A673 (cell line): ENCODE results near the gene ALOX15B. TPM values are rescaled to one million over a fixed set of nuclear protein-coding genes. Genes with fewer than 3 reads are reported as not detected.

Source experiments
- BruUV-seq: library from RNA; stranded (reverse); fragments of 400-500 nt; replicated peaks from 2 replicates; lab custom pipeline; 2021; lab: Mats Ljungman, UMichigan
- CTCF ChIA-PET: fragments of 300-600 bp; sonication (Branson Sonifier 250); formaldehyde crosslinking; loops from one replicate; lab custom pipeline; 2022; ENCODE audit warnings: antibody characterized with exemption; lab: Charles Lee
- POLR2A ChIA-PET: fragments of 300-600 bp; sonication (Branson Sonifier 250); formaldehyde crosslinking; loops from one replicate; lab custom pipeline; 2022; ENCODE audit warnings: antibody characterized with exemption; ENCODE audit not compliant: low non-redundant PET; lab: Charles Lee
- DNase-seq: peaks from one replicate; pipeline ENCODE4 v3.0.0-alpha.2; 2015; ENCODE audit warnings: low spot score
- H3K27ac ChIP-seq: fragments of 200-600 bp; sonication (generic); 2 replicates; pipeline ENCODE4 v1.5.1; 2016; ENCODE audit warnings: mixed run types, low read depth, mild to moderate bottlenecking, mixed read lengths, antibody characterized with exemption, low read length; ENCODE audit not compliant: poor library complexity, severe bottlenecking
- H3K27me3 ChIP-seq: fragments of 200-600 bp; sonication (generic); replicated peaks from 2 replicates; pipeline ENCODE4 v1.6.1; 2017; ENCODE audit warnings: mixed run types, low read depth, mild to moderate bottlenecking, mixed read lengths, antibody characterized with exemption, low read length; ENCODE audit not compliant: insufficient read depth, poor library complexity
- H3K36me3 ChIP-seq: fragments of 200-600 bp; sonication (generic); 2 replicates; pipeline ENCODE4 v1.6.1; 2016; ENCODE audit warnings: mixed run types, mild to moderate bottlenecking, mixed read lengths, antibody characterized with exemption, low read length; ENCODE audit not compliant: insufficient read depth, poor library complexity, severe bottlenecking
- H3K4me1 ChIP-seq: fragments of 200-600 bp; sonication (generic); 2 replicates; pipeline ENCODE4 v1.6.1; 2017; ENCODE audit warnings: mixed run types, mild to moderate bottlenecking, mixed read lengths, antibody characterized with exemption, low read length; ENCODE audit not compliant: insufficient read depth, poor library complexity, severe bottlenecking
- H3K4me3 ChIP-seq: fragments of 200-600 bp; sonication (generic); 2 replicates; pipeline ENCODE4 v1.5.1; 2016; ENCODE audit warnings: low read depth, mixed run types, mild to moderate bottlenecking, mixed read lengths, low read length; ENCODE audit not compliant: poor library complexity, severe bottlenecking
- H3K9me3 ChIP-seq: fragments of 200-600 bp; sonication (generic); 2 replicates; pipeline ENCODE4 v1.6.1; 2016; ENCODE audit warnings: mixed run types, low read depth, mild to moderate bottlenecking, mixed read lengths, antibody characterized with exemption, low read length; ENCODE audit not compliant: poor library complexity, severe bottlenecking
- EZH2 ChIP-seq: fragments of 200-600 bp; sonication (generic); IDR thresholded peaks from 2 replicates; pipeline ENCODE4 v1.6.1; 2017; ENCODE audit warnings: borderline replicate concordance, low read depth, mild to moderate bottlenecking, mixed read lengths, antibody characterized with exemption, low read length; ENCODE audit not compliant: poor library complexity, severe bottlenecking
- intact Hi-C: fragments of 100-400 bp; cut with micrococcal nuclease; formaldehyde crosslinking; loops from one replicate; pipeline ENCODE4 v1.10.0; 2022; ENCODE audit not compliant: unreplicated experiment
- total RNA-seq: library from RNA; stranded (reverse); gene quantifications from 2 replicates; pipeline ENCODE4 v1.2.3, GENCODE V29; 2021
- TF ChIP-seq, protein P1 (sequence below): fragments of 300-800, 200-600 bp; sonication (generic); conservative IDR thresholded peaks from 2 replicates; pipeline ENCODE4 v1.5.1; 2017; ENCODE audit warnings: low read depth, mild to moderate bottlenecking, antibody characterized with exemption, low read length, moderate library complexity, mixed read lengths

ALOX15B gene
- total RNA-seq, 1 experiment from 2014 or later = 0.30 TPM

DNA sequence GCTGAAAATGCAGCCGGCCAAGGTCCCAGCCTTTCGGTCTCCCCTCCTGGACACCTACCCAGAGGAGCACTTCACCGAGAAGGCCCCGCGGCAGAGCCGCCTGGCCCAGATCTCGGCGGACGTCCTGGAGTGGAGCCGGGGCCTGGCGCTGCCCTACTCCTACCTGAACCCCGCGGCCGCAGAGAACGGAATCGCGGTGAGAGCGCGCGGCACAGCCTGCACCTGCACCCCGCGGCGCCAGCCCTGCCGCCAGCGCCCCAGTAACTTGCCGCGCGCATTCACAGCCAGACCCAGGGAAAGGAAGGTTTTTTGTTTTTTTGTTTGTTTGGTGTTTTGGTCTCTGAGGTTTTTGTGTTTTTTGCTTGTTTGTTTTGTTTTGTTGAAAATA lies 33.5 kb downstream of the ALOX15B start:
- Histone ChIP-seq H3K27ac (no peak overlapping the region), H3K9me3 (no peaks in the 10 kb centered on the region), H3K27me3 (peaks cover 31% of the 10 kb centered on the region), H3K36me3 (no peaks in the 10 kb centered on the region), H3K4me3 (no peak overlapping the region), H3K4me1 (peaks cover 5% of the 10 kb centered on the region)
- TF ChIP-seq EZH2 = no peak
- TF ChIP-seq, protein P1, sequence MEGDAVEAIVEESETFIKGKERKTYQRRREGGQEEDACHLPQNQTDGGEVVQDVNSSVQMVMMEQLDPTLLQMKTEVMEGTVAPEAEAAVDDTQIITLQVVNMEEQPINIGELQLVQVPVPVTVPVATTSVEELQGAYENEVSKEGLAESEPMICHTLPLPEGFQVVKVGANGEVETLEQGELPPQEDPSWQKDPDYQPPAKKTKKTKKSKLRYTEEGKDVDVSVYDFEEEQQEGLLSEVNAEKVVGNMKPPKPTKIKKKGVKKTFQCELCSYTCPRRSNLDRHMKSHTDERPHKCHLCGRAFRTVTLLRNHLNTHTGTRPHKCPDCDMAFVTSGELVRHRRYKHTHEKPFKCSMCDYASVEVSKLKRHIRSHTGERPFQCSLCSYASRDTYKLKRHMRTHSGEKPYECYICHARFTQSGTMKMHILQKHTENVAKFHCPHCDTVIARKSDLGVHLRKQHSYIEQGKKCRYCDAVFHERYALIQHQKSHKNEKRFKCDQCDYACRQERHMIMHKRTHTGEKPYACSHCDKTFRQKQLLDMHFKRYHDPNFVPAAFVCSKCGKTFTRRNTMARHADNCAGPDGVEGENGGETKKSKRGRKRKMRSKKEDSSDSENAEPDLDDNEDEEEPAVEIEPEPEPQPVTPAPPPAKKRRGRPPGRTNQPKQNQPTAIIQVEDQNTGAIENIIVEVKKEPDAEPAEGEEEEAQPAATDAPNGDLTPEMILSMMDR = no peak
- CTCF ChIA-PET = no interaction called here
- no peak for DNase-seq
- POLR2A ChIA-PET = no interaction called here
- no TSS peak for BruUV-seq
- intact Hi-C loops = no loop called here

- intact Hi-C loops = no loop called here
- Histone ChIP-seq H3K27ac (no peak overlapping the region), H3K4me1 (peaks cover 5% of the 10 kb centered on the region), H3K9me3 (no peaks in the 10 kb centered on the region), H3K4me3 (peak overlapping the region; percentile 20), H3K36me3 (no peaks in the 10 kb centered on the region), H3K27me3 (peaks cover 31% of the 10 kb centered on the region)
- no peak for TF ChIP-seq EZH2
- TF ChIP-seq, protein P1 = no peak
- no TSS peak for BruUV-seq
- no peak for DNase-seq
- CTCF ChIA-PET = interaction anchor here (1.0 to 2.9 kb wide), 7 partner anchors 8 to 236 kb away, joined by 3 to 12 read pairs (median 5); no protein-coding TSS in a partner anchor
- POLR2A ChIA-PET = interaction anchor here (0.6 kb wide), 1 partner anchor 760 kb away, joined by 8 read pairs; no protein-coding TSS in a partner anchor
These were observed 34.0 kb downstream of the ALOX15B start for GRCh38 chr17:8072729-8073461.

GRCh38 chr17:8073627-8074484 lies 35.0 kb downstream of the ALOX15B start:
- POLR2A ChIA-PET = interaction anchor here (0.6 kb wide), 2 partner anchors 233 to 759 kb away, joined by 3 to 8 read pairs; no protein-coding TSS in a partner anchor
- Histone ChIP-seq H3K36me3 (no peaks in the 10 kb centered on the region), H3K4me3 (peak overlapping the region; percentile 20), H3K4me1 (peaks cover 5% of the 10 kb centered on the region), H3K9me3 (no peaks in the 10 kb centered on the region), H3K27me3 (peaks cover 31% of the 10 kb centered on the region), H3K27ac (no peak overlapping the region)
- peak; percentile 79 for DNase-seq
- BruUV-seq = no TSS peak
- no peak for TF ChIP-seq EZH2
- TF ChIP-seq, protein P1 = peak; percentile 97
- CTCF ChIA-PET = interaction anchor here (0.5 to 2.9 kb wide), 11 partner anchors 9 to 317 kb away, joined by 3 to 12 read pairs (median 5); partner anchors contain the start of gene SLC25A35
- intact Hi-C loops = no loop called here
